Prostate gland (tissue), 2 donors: ENCODE data around the gene RACGAP1. TPM values are rescaled to one million over a fixed set of nuclear protein-coding genes. Genes with fewer than 3 reads are reported as not detected.

ENCODE experiments used
- DNase-seq: peaks from one replicate; pipeline ENCODE4 v3.0.0-alpha.2; 2019; ENCODE audit warnings: low spot score
- H3K27ac ChIP-seq, 2 donors: fragments of 200-600 bp; sonication (generic); 2 replicates each; pipeline ENCODE4 v1.5.1; 2017 to 2019
- H3K27me3 ChIP-seq: fragments of 200-600 bp; sonication (generic); replicated peaks from 2 replicates; pipeline ENCODE4 v1.5.1; 2019; ENCODE audit not compliant: insufficient read depth
- H3K36me3 ChIP-seq, 2 donors: fragments of 200-600 bp; sonication (generic); 1 replicate in 1 of 2; 2 replicates in 1 of 2; pipeline versions ENCODE4 v1.5.1 to v1.8.1; 2017 to 2019
- H3K4me1 ChIP-seq: fragments of 200-600 bp; sonication (generic); replicated peaks from 2 replicates; pipeline ENCODE4 v1.5.1; 2019
- H3K4me3 ChIP-seq, 2 donors: fragments of 200-600 bp; sonication (generic); 2 replicates each; pipeline ENCODE4 v1.5.1; 2017 to 2019
- H3K9me3 ChIP-seq: fragments of 200-600 bp; sonication (generic); 2 replicates; pipeline ENCODE4 v1.5.1; 2017
- POLR2A ChIP-seq: fragments of 450-650 bp; IDR thresholded peaks from one replicate; pipeline ENCODE4 v1.6.1; 2016; ENCODE audit warnings: antibody characterized with exemption, mild to moderate bottlenecking
- POLR2AphosphoS5 ChIP-seq: sonication (generic); formaldehyde crosslinking; IDR thresholded peaks from one replicate; pipeline ENCODE4 v1.6.1; 2017; ENCODE audit warnings: antibody characterized with exemption
- WGBS: methylation state at CpG from one replicate; pipeline ENCODE4 v1.1.5; 2018; 5-methylcytosine and 5-hydroxymethylcytosine counted together
- intact Hi-C: fragments of 100-400 bp; cut with DNase I; formaldehyde crosslinking; loops from one replicate; pipeline ENCODE4 v1.14.2; 2022
- total RNA-seq, 2 donors: library from RNA; depleted of rRNA; stranded (reverse); fragments of >200 nt; gene quantifications; one replicate each; pipeline ENCODE4 v1.1.0, GENCODE V29; 2016
- TF ChIP-seq, protein P1 (sequence below), 4 experiments: fragments of 200-600 bp in 2 of 4; fragments of 450-650 bp in 2 of 4; sonication (generic) in 2 of 4; IDR thresholded peaks; 1 replicate in 3 of 4; 2 replicates in 1 of 4; pipeline ENCODE4 v1.5.1; 2016 to 2019; ENCODE audit warnings: antibody characterized with exemption in 4 of 4, mild to moderate bottlenecking in 2 of 4, moderate library complexity in 2 of 4

The RACGAP1 gene
- total RNA-seq, 2 donors from 2014 or later: 9.1 to 18.9 TPM

DNA sequence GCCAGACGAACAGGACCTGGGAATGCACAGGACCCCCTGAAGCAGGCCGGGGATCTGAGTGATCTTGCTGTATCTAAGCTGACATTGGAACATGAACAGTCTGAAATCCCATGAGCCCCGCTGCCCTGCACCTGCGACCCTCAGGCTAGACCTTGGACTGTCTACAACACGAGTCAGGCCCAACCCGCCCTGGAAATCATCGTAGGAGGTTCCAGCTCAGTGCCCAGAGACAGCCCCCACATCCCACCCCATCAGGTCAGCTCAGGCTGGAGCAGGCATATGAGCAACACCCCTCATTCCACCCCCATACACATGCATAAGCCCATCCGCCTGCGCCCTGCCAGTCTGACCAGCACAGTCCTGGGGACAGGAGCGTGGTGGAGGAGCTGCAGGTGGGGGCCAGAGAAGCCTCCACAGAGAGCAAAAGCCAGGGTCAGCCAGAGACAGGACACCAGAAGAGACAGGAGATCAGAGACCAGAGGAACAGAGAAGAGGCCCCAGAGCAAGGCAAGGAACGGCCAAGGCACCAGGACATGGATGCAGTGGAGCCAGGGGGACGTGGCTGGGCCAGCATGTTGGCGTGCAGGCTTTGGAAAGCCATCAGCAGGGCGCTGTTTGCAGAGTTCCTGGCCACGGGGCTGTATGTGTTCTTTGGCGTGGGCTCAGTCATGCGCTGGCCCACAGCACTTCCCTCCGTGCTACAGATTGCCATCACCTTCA is 52.5 kb downstream of the RACGAP1 start, which contains the start of gene AQP6:
TSS of gene AQP6 (plus strand) at position 307 of the 720 bp plus-strand sequence. CDS start at position 534, 227 bp downstream.
- no peak within 1 kb of the TSS for H3K4me3 ChIP-seq
- no peaks in the 10 kb centered on the region for H3K27me3 ChIP-seq
- TF ChIP-seq, protein P1, sequence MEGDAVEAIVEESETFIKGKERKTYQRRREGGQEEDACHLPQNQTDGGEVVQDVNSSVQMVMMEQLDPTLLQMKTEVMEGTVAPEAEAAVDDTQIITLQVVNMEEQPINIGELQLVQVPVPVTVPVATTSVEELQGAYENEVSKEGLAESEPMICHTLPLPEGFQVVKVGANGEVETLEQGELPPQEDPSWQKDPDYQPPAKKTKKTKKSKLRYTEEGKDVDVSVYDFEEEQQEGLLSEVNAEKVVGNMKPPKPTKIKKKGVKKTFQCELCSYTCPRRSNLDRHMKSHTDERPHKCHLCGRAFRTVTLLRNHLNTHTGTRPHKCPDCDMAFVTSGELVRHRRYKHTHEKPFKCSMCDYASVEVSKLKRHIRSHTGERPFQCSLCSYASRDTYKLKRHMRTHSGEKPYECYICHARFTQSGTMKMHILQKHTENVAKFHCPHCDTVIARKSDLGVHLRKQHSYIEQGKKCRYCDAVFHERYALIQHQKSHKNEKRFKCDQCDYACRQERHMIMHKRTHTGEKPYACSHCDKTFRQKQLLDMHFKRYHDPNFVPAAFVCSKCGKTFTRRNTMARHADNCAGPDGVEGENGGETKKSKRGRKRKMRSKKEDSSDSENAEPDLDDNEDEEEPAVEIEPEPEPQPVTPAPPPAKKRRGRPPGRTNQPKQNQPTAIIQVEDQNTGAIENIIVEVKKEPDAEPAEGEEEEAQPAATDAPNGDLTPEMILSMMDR (IDR thresholded peaks at IDR 0.05): no peak
- TF ChIP-seq POLR2AphosphoS5: no peak
- DNase-seq: no peak
- H3K9me3 ChIP-seq: no peaks in the 10 kb centered on the region
- no peak within 1 kb of the TSS for H3K27ac ChIP-seq
- no peaks in the 10 kb centered on the region for H3K36me3 ChIP-seq
- intact Hi-C loops: loop anchor here (5.0 kb wide), 1 partner anchor 44 kb away; no protein-coding TSS in a partner anchor
- H3K4me1 ChIP-seq: no peaks in the 10 kb centered on the region
- WGBS: 87% methylated on average over 18 of the region's 18 CpGs

GRCh38 chr12:49972129-49972528 is 53.2 kb downstream of the RACGAP1 start:
- H3K4me3 ChIP-seq: no peak overlapping the region
- no peaks in the 10 kb centered on the region for H3K27me3 ChIP-seq
- H3K27ac ChIP-seq: no peak overlapping the region
- H3K4me1 ChIP-seq: peaks cover 2% of the 10 kb centered on the region
- 81% methylated on average over 9 of the region's 9 CpGs for WGBS
- no peaks in the 10 kb centered on the region for H3K36me3 ChIP-seq
- no peak for DNase-seq
- TF ChIP-seq, protein P1 (IDR thresholded peaks at IDR 0.05): no peak
- TF ChIP-seq POLR2AphosphoS5: no peak
- no peak for TF ChIP-seq POLR2A
- no peaks in the 10 kb centered on the region for H3K9me3 ChIP-seq
- intact Hi-C loops: loop anchor here (5.0 kb wide), 1 partner anchor 45 kb away; no protein-coding TSS in a partner anchor

DNA sequence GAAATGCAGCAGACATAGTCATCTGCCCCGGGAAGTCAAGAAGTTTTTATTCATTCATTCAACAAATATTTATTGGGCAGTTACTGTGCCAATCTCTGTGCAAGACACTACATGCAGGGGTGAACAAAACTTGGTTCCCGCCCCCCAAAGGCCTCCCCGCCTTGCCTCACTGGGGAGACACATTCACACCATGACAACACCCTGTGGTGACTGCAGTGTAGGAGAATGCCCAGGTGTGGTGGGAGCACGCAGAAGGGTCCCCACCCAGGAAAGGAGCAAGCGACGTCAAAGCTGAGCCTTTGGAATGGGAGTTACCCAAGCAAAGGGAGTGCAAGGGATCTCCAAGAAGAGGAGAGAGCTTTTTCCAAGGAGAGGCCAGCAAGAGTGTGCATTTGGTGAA is 54.2 kb downstream of the RACGAP1 start:
- 44% methylated on average over 6 of the region's 6 CpGs for WGBS
- no peak overlapping the region for H3K4me3 ChIP-seq
- intact Hi-C loops: loop anchor here (5.0 kb wide), 1 partner anchor 46 kb away; no protein-coding TSS in a partner anchor

DNA sequence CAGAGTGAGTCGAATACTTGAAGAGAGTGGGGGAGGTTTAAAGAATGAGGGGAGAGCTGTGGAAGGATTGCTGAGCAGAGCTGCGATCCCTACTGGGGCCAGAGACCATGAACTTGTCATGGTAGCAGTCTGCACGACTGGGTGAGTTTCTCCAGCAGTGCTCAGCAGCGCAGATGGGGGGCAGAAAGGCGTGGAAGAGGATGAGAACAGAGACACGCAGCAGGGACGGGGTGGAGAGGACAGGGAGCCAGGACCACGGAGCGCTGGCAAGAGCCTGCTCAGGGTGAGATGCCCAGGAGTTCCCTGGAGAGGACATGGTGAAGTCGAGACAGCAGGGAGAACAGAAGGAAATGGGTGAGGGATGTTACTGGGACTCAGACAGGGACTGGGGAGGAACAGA is 54.6 kb downstream of the RACGAP1 start:
- H3K27ac ChIP-seq: no peak overlapping the region
- H3K36me3 ChIP-seq: no peaks in the 10 kb centered on the region
- no peak for TF ChIP-seq POLR2A
- no peak for TF ChIP-seq POLR2AphosphoS5
- TF ChIP-seq, protein P1 (IDR thresholded peaks at IDR 0.05): no peak
- intact Hi-C loops: loop anchor here (5.0 kb wide), 1 partner anchor 47 kb away; no protein-coding TSS in a partner anchor
- no peaks in the 10 kb centered on the region for H3K9me3 ChIP-seq
- peaks cover 3% of the 10 kb centered on the region for H3K4me1 ChIP-seq
- 77% methylated on average over 10 of the region's 10 CpGs for WGBS
- no peak for DNase-seq
- H3K27me3 ChIP-seq: no peaks in the 10 kb centered on the region
- H3K4me3 ChIP-seq: no peak overlapping the region

More for the DNA sequence above, 54.2 kb downstream of the RACGAP1 start:
- no peak for DNase-seq
- TF ChIP-seq, protein P1 (IDR thresholded peaks at IDR 0.05): no peak
- no peak for TF ChIP-seq POLR2A
- TF ChIP-seq POLR2AphosphoS5: no peak
- H3K27me3 ChIP-seq: no peaks in the 10 kb centered on the region
- H3K27ac ChIP-seq: no peak overlapping the region
- no peaks in the 10 kb centered on the region for H3K9me3 ChIP-seq
- H3K4me1 ChIP-seq: peaks cover 3% of the 10 kb centered on the region
- no peaks in the 10 kb centered on the region for H3K36me3 ChIP-seq
